Activated T-helper 9 cell treated with anti-CD3 and anti-CD28 coated beads, Interleukin-2, amount 50 U/mL, for 16 hours (primary cell): Measurements from ENCODE around the gene ETS1.
"Not testable (repeated sequence)": the region's sequence is repeated elsewhere in the genome, so short reads cannot be mapped to it uniquely, and the experiment has no call there.

Experiments
- DNase-seq: peaks from one replicate; pipeline ENCODE4 v3.0.0-alpha.2; 2020; ENCODE audit warnings: low read depth

The ETS1 gene

DNA sequence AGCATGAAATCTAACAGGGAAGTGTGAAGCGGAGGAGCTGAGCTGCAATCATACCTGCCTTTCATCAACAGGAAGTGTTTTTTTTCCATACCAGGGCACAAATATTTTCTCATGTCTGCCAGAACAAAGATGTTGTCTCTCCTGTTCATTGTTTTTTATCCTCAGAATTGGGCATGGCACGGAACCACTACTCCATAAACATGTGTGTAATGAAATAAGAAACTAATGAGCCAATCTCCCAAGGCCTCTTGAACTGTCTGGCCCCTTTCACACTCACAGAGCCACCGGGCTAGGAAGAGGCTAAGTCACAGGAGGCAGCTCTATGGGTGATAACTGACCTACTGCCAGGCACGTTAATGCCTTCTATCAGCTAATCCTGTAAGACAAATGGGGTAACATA is 124.4 kb downstream of the ETS1 start:
- no peak for DNase-seq

- no peak for DNase-seq
Observed at GRCh38 chr11:128462189-128462588, 125.2 kb downstream of the ETS1 start.

- DNase-seq: no peak
Observed at GRCh38 chr11:128458321-128458720, 129.0 kb downstream of the ETS1 start.

DNA sequence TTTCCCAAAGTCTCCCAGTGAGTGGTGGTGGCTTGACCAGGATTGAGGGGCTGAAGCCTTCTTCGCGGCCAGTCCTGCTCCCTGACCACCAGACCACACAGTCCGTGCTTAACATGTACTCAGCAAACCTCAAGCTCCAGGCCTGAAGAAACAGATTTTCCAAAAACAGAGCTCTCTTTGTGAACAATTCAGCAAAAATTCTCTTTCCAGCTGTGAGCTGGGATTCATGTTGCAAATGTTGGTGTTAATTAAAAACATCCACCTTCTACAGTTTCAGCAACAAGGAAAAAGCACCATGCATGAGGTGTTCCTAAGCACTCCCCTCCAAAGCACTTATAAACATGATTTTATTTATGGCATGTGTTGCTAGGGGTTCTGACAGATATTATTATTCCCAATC is 129.5 kb downstream of the ETS1 start:
- DNase-seq: no peak

DNA sequence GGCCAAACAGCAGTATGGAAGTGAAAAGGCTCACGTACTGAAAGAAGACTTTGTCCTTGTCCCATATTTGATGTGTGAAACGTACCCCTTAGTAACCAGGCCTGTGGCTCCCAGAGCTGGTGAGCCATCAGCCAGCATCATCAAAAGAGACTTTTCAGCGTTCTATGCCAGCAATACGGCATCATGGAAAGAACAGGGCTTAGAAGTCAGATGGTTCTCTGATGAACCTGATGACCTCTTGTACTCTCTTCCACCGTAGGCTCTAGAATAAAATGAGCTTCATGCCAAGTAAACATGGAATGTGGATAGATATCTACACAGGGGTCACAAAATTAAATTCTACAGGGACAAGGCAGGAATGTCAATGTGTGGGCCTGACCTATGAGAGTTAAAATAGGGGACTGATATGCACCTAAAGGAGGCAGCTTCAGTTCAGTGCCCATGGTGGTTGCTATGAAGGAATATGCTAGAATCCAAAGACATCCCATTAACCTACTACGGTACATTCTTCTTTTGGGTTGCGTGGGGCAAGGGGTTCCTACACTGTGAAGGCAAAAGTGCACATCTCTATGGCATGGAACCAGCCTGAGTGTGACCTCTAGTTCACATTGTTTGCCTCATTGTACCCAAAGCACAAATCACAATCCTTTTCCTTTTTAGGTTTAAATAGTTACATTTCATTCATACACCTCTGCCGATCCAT is 130.6 kb downstream of the ETS1 start:
- no peak for DNase-seq

GRCh38 chr11:128455766-128456165 is 131.6 kb downstream of the ETS1 start:
- no peak for DNase-seq

DNA sequence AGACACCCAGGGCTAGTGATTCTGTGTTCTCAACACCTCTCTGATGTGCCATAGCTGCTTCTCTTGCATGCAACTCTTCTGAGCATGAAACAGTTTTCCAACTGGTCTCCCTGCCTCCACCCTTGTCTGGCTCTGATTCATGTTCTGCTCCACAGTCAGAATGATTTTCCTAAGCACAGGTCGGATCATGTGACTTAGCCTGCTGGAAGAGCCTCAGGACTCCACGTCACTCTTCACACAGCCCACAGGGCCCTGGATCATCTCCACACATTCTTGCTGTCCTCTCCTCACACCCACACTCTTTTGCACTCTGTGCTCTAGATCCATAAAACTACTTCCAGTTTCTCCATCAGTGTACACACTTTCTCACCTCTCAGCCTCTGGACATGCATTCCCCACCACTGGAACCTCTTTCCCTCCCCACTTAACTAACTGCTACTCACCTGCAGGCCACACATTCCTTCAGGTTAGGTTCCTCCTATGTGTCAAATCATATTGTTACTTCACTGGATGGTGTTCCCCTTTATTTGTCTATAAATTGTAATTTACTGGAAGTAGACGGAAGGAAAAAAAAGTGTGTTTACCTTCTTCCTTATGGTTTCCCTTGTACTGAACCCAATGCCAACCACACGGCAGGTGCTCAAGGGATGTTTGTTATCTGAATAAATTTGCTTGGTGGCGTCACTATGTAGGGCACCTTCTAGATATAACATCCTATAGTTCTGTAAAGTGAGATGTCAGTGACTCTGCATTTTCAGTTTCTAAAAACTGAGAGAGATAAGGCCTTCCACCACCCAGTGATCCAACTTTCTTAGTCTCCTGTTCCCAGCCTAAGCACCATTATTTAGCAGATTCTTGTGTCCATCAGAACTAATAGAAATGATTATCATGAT is 133.7 kb downstream of the ETS1 start:
- DNase-seq: no peak

DNA sequence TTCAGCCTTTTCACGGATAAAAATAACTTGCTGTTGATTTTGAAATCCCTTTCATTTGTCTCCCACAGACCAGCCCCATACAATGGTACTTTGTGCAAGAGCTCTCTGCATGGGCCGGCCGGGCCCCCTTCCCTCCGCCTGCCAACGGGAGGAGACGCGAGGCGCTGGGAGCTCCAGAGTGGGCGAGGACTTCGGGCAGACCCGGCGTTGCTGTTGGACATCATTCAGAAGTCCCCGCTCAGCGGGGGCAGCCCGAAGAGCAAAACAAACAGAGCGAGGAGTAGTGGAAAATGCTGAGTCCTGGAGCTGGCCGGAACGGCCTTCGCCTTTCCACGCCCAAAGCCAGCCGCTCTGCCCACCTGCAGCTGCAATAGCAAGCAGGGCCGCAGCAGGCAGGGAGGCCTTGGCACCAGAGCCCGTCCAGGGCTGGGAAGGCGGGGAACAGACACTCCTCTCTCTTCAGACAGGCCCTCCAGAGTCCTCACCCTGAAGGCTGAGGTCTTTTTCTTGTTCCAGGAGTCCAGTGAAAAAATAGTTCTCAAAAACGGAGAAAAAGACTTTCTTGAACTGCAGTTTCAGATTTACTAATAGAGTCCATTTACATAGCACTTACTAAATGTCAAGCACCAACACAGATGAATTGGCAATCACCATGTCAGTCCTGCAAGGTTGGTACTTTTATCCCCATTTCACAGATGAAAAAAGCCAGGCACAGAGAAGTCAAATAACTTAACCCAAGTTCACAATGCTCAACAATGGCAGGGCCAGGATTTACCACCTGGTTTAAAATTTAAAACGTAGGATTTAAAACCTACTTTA is 135.5 kb downstream of the ETS1 start:
- no peak for DNase-seq

DNA sequence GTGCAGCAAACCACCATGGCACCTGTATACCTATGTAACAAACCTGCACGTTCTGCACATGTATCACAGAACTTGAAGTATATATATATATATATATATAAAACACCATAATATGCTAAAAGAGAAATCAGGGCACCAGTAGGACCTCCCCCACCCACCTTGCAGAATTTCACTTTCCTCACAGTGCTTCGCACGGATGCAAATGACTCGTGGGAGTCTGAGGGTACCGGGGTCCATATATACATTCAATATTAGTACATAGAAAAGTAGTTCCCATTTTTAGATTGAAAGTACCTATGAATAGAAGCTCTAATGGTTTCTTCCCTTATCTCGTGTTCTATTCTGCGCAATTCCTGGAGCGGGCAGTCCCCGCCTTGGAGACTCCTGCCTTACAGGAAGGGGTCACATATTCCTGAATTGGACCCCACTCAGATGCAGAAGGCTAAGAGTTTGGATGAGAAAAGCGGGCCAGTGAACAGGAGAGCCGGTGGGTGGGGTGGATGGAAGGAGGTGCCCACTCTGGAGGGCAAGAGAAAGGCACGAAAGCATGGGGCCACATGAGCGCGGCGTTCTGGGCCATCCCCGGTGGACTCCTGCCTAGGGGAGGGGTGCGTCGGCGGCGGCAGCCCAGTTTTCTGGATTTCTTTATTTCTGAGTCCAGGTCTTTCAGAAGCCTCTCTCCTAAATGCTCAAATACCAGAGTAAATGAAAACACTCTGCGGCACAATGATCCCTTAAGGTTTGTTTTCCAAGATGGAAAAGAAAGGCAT is 136.3 kb downstream of the ETS1 start:
- DNase-seq: no peak

DNA sequence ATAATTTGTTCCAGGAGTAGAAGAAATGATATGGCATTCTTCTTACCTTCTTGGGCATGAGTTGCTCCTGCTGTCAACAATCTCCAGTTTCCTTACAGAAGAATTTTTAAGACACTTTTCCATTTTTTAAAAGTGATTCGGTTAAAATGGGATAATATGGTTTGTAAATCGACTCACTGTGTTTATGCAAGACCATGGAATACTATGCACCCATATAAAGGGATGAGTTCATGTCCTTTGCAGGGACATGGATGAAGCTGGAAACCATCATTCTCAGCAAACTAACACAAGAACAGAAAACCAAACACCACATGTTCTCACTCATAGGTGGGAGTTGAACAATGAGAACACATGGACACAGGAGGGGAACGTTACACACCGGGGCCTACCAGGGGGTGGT is 136.9 kb downstream of the ETS1 start:
- DNase-seq: not testable (repeated sequence)

GRCh38 chr11:128448981-128449713 is 138.2 kb downstream of the ETS1 start:
- no peak for DNase-seq

DNA sequence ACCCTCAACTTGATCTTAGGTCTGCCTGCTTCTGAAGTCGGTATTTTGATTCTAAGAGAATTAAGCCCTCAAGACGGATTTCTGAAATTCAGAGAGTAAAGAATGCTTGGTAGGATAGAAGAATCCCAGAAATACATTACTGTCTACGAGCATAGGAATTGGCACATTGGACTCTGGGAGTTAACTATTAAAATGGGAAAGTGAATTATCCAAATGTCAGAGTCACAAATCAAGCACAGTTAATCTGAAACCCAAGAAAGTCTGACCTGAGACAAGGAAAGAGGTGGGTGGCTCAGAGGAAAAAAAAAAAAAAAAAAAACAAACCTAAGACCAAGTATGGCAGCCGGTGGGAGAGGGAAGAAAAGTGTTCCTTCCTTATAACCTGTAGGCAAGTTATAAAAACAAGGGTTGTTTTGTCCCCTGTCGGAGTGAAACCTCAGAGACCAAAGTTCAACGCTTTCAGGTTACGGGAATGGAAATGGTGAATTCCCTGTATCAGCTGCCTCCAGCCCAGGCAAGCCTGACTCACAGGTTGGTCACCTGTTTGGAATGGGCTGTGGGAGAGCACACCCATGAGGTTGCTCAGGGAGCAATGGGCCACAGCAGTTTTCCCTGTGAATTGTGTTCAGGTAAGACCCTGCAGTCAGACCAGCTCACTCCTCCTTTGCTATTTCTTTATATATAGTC is 139.0 kb downstream of the ETS1 start:
- DNase-seq: no peak

DNA sequence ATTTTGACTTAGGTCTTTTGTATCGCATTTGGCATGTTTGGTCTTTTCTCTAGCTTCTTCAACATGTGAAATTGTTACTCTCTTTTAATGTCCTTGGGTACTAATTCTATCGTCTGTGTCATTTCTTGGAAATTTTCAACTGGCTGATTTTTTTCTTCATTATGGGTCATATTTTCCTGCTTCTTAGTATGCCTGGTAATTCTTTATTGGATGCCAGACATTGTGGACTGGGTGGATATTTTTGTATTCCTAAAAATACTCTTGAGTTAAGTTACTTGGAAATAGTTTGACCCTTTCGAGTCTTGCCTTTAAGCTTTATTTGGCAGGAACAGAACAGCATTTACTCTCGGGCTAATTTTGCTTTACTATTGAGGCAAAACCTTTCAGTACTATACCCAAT is 140.1 kb downstream of the ETS1 start:
- no peak for DNase-seq

GRCh38 chr11:128445921-128446320 is 141.4 kb downstream of the ETS1 start:
- DNase-seq: not testable (repeated sequence)

GRCh38 chr11:128437136-128437535 is 150.2 kb downstream of the ETS1 start:
- no peak for DNase-seq

DNA sequence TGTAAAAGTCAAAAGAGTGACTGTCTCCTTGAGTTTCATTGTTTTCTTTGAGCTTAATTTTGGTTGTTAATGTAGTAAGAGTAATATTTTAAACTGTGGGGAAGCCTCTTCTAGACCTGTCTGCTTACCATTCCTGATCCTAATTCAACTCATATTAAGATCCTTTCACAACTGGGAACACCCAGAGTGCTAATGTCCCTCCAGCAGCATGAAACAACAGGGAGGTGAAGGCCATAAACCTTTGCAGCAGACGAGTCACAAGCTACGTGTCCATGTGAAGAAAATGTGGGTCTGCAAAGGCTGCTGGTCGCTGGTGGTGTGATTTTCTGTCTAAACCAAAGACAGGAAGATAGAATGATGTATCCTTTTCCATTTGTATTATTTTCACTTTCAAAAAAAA is 152.5 kb downstream of the ETS1 start:
- DNase-seq: no peak

DNA sequence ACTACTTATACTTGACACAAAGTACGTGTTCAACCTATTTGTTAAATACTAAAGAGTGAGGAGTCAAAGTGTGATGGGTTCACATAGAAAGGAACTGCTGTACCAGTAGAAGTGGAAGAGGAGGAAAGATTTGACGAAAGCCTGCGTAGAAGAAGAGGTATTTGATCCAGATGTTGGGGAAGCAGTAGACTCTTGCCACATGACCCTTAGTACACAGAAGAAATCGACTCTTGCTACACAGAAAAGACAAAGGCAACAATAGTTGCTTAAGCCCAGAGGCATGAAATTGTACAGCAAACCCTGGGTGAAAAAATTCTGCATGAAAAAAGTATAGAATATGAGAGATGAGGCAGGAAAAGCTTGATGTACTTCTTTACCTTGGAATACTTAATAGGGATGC is 152.9 kb downstream of the ETS1 start:
- DNase-seq: no peak

- DNase-seq: no peak
Observed at GRCh38 chr11:128432926-128433325, 154.4 kb downstream of the ETS1 start.

- DNase-seq: no peak
Observed at GRCh38 chr11:128431931-128432330, 155.4 kb downstream of the ETS1 start.

DNA sequence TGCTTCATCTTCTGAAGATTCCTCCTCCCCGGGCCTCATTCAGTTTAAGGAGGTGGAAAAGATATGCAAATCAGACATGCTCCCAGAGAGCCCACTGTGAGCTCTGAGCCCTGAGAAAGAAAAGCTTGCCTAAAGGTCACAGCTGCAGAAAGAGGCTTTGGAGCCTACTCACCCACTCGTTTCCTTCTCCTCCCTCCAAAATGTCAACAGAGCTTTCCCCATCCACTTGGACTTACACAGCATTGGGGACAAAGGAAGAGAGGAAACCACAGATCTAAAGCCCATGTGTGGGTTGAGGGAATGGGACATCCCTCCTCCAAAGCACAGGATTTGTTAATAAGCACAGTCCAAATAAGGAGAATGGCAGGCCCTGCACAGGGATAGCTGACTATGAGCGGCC is 158.4 kb downstream of the ETS1 start:
- DNase-seq: no peak
